HFFc6 (cell line): ENCODE results near the gene NCK1. TPM values are rescaled to one million over a fixed set of nuclear protein-coding genes. Genes with fewer than 3 reads are reported as not detected.

Source experiments
- DNase-seq: peaks from one replicate; pipeline ENCODE4 v3.0.0-alpha.2; 2018
- H3K27ac Mint-ChIP-seq: 2 replicates; pipeline ENCODE4 v1.8.0; 2020; ENCODE audit warnings: mild to moderate bottlenecking, mixed read lengths
- H3K27me3 Mint-ChIP-seq: 2 replicates; pipeline ENCODE4 v1.8.0; 2021; ENCODE audit warnings: mild to moderate bottlenecking, moderate library complexity, mixed read lengths; ENCODE audit not compliant: insufficient read depth
- H3K36me3 Mint-ChIP-seq: 2 replicates; pipeline ENCODE4 v1.8.0; 2021; ENCODE audit warnings: low read depth, mixed read lengths
- H3K4me1 Mint-ChIP-seq: 2 replicates; pipeline ENCODE4 v1.8.0; 2020; ENCODE audit warnings: low read depth, mixed read lengths
- H3K4me3 Mint-ChIP-seq: 2 replicates; pipeline ENCODE4 v1.8.0; 2020; ENCODE audit warnings: mild to moderate bottlenecking, moderate library complexity, mixed read lengths
- H3K9me3 Mint-ChIP-seq: 2 replicates; pipeline ENCODE4 v1.8.0; 2020; ENCODE audit warnings: mild to moderate bottlenecking, mixed read lengths
- CTCF ChIP-seq: fragments of 200-600 bp; sonication (generic); IDR thresholded peaks from 2 replicates; pipeline ENCODE4 v1.5.0; 2021; ENCODE audit warnings: antibody characterized with exemption, mild to moderate bottlenecking
- total RNA-seq, 6 experiments: library from RNA; stranded (reverse); fragmentation: NEBNext Ultra II Directional; extraction: Animal tissue kit (Norgen Biotek cat#: 25700); gene quantifications; 2 replicates in 1 of 6; 3 replicates in 5 of 6; pipeline ENCODE4 v1.2.3, GENCODE V29; 2021

Gene NCK1
- total RNA-seq, 6 experiments from 2014 or later: 37.3 to 48.3 (median 40.8) TPM

- no peaks in the 10 kb centered on the region; the same call in 1 of the 2 replicates for H3K27me3 Mint-ChIP-seq
- peak; percentile 50 for DNase-seq
- no peaks in the 10 kb centered on the region for H3K36me3 Mint-ChIP-seq
- peak overlapping the region; percentile 49; the same call in 1 of the 2 replicates for H3K4me3 Mint-ChIP-seq
- H3K4me1 Mint-ChIP-seq: peaks cover 67% of the 10 kb centered on the region
- peak overlapping the region; percentile 47 for H3K27ac Mint-ChIP-seq
- TF ChIP-seq CTCF: no peak
- H3K9me3 Mint-ChIP-seq: no peaks in the 10 kb centered on the region
Observed at GRCh38 chr3:136952292-136952691, 90.3 kb downstream of the NCK1 start.

GRCh38 chr3:136954251-136954650 lies 92.2 kb downstream of the NCK1 start:
- Mint-ChIP-seq H3K27me3 (no peaks in the 10 kb centered on the region; the same call in 1 of the 2 replicates), H3K4me3 (no peak overlapping the region), H3K4me1 (peaks cover 76% of the 10 kb centered on the region), H3K9me3 (no peaks in the 10 kb centered on the region), H3K27ac (no peak overlapping the region), H3K36me3 (peaks cover 4% of the 10 kb centered on the region; the same call in 1 of the 2 replicates)
- TF ChIP-seq CTCF: no peak
- DNase-seq: no peak

- Mint-ChIP-seq H3K36me3 (peaks cover 9% of the 10 kb centered on the region; the same call in 1 of the 2 replicates), H3K4me1 (peaks cover 85% of the 10 kb centered on the region), H3K27ac (peak overlapping the region; percentile 77), H3K9me3 (no peaks in the 10 kb centered on the region), H3K27me3 (no peaks in the 10 kb centered on the region; the same call in 1 of the 2 replicates), H3K4me3 (peak overlapping the region; percentile 54)
- DNase-seq: no peak
- TF ChIP-seq CTCF: no peak
Observed at GRCh38 chr3:136954980-136955780, 93.2 kb downstream of the NCK1 start.

GRCh38 chr3:136955813-136956212 lies 93.8 kb downstream of the NCK1 start:
- peak; percentile 89 for DNase-seq
- Mint-ChIP-seq H3K4me3 (peak overlapping the region; percentile 54), H3K4me1 (peaks cover 92% of the 10 kb centered on the region), H3K27ac (peak overlapping the region; percentile 77), H3K9me3 (no peaks in the 10 kb centered on the region), H3K27me3 (no peaks in the 10 kb centered on the region; the same call in 1 of the 2 replicates), H3K36me3 (peaks cover 9% of the 10 kb centered on the region; the same call in 1 of the 2 replicates)
- no peak for TF ChIP-seq CTCF

- H3K27ac Mint-ChIP-seq: peak overlapping the region; percentile 77
- H3K9me3 Mint-ChIP-seq: no peaks in the 10 kb centered on the region
- peaks cover 94% of the 10 kb centered on the region for H3K4me1 Mint-ChIP-seq
Observed at GRCh38 chr3:136956971-136957370, 95.0 kb downstream of the NCK1 start.

More at GRCh38 chr3:136956971-136957370, 95.0 kb downstream of the NCK1 start:
- TF ChIP-seq CTCF: no peak
- Mint-ChIP-seq H3K4me3 (peak overlapping the region; percentile 13; the same call in 1 of the 2 replicates), H3K36me3 (peaks cover 9% of the 10 kb centered on the region; the same call in 1 of the 2 replicates), H3K27me3 (no peaks in the 10 kb centered on the region; the same call in 1 of the 2 replicates)
- DNase-seq: no peak
